Cardiac atrium fibroblast (primary cell): Measurements from ENCODE around the gene NOC2L. TPM values are rescaled to one million over a fixed set of nuclear protein-coding genes. Genes with fewer than 3 reads are reported as not detected.

ENCODE experiments used
- total RNA-seq: library from RNA; depleted of rRNA; stranded (reverse); fragments of >200 nt; gene quantifications from 2 replicates; pipeline ENCODE4 v1.2.3, GENCODE V29; 2015

Gene NOC2L
- 66.1 and 68.4 TPM in 2 replicates for total RNA-seq

DNA sequence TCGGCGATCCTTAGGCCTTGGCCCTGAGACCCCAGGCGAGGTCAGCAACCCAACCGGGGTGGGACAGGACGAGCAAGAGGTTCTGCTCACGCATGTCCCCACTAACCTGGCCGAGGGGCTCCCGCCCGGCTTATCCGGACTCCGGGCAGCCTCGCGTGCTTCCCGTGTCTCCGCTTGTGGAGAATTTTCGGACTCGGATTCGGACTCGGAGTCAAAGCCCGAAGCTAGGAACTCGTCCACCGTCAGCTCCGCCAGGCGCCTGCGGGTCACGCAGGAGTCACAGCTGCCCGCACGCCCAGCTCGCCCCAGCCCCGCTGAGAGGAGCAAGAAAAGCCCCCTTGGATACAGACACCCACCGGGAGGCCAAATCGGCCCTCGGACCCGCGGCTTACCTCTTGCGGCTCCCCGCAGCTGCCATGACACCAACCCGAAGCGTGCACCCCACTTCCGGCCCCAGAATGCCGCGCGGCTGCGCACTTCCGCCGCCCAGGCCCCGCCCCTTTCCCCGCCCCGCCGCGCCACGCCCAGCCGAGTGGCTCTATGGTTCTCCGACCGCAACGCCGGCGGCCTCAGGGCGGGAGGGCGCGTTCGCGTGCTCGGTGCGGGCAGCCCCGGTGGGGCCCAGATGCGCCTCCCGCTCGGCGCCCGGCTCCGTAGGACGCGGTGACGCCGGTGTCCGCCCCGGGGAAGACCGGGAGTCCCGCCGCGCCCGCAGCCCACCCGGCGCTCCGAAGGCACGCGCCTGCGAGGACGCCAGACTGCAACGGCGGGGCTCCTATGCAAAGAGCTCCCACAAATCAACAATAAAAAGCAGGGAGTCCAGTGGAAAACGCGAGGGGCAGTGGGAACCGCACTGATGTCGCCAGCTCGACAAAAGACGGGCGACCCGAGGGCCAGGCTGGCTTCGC lies at the start of gene NOC2L:
Gene NOC2L (minus strand): TSS at position 434 of the 908 bp plus-strand sequence. CDS start 16 bp downstream, at position 418.

DNA sequence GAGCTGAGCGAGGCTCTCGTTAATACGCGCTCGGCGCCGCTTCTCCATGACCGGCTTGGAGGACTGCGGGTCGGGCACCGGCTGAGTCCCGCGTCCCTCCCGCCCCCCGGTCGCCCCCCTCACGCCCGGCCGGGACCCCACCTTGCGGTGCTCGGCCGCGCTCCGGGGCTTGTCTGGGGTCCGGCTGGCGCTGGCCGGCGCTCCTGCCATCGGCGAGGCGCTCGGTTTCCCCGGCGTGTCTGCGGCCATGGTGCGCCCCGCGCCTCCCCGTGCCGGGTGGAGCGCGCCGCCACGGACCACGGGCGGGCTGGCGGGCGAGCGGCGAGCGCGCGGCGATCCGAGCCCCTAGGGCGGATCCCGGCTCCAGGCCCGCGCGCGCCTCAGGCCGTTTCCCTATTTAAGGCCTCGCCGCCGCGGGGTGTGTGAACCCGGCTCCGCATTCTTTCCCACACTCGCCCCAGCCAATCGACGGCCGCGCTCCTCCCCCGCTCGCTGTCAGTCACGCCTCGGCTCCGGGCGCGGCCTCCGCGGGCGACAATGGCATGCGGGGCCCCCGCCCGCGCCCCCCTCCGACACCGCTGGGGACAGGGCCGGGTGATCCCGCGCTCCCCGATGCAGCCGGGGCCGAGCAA lies 40.8 kb upstream of the NOC2L start, which contains the start of gene HES4:
Gene HES4 (minus strand): TSS at position 373 of the 632 bp plus-strand sequence. CDS start 124 bp downstream, at position 249.

DNA sequence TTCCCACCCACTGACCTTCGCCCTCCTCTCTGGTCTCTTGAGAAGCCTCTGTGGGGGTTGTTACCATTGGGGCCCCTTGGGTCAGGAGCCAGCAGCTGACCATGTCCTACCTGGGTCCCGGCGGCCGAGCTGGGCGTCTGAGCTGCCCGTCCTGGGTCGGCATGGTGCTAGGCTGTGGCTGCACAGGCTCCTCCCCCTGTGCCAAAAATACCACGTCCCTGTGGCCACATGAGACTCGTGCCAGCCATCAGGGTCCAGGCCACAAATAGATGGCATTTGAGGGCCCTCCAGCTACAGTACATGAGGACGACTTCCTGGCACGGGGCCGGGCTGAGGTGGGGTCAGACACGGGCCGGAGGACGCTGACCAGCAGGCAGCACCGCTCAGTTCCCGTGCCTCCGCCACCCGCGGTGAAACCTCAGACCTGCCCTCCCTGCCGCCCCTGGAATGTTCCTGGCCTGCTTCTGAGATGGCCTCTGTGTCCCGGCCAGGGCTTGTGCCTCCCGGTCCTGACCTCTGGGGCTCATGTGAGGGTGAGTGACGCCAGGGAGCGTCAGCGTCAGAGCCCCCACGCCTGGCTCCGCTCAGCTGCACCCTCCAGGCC lies 23.0 kb upstream of the NOC2L start, which contains the start of gene PERM1:
Gene PERM1 (minus strand): TSS at position 139 of the 604 bp plus-strand sequence. CDS start 1,064 bp downstream, outside the sequence.

DNA sequence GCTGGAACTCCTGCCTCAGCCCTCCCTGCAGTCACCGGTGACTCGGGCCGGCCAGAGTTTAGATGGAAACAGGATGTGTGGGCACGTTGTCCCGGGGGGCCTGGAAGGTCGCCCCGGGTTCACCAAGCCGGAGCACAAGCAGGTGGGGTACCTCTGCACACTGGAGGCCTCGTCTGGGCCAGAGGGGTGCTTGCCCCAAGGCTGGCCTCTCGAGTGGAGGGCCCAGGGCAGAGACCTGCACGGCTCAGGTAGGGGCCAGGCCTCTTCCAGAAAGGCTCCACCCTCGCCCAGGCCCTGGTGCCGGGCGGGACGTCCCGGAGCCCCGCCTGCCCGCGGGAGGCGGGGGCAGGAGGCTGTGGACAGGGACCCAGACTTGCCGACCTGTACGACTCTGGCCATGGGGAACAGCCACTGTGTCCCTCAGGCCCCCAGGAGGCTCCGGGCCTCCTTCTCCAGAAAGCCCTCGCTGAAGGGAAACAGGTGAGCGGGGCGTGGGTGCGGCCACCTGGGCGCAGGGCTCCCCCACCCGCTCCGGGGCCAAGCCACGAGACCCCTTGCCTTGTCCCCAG lies 7.2 kb upstream of the NOC2L start, which contains the start of gene PLEKHN1:
Gene PLEKHN1 (plus strand): TSS at position 348 of the 569 bp plus-strand sequence. CDS start 50 bp downstream, at position 398.

DNA sequence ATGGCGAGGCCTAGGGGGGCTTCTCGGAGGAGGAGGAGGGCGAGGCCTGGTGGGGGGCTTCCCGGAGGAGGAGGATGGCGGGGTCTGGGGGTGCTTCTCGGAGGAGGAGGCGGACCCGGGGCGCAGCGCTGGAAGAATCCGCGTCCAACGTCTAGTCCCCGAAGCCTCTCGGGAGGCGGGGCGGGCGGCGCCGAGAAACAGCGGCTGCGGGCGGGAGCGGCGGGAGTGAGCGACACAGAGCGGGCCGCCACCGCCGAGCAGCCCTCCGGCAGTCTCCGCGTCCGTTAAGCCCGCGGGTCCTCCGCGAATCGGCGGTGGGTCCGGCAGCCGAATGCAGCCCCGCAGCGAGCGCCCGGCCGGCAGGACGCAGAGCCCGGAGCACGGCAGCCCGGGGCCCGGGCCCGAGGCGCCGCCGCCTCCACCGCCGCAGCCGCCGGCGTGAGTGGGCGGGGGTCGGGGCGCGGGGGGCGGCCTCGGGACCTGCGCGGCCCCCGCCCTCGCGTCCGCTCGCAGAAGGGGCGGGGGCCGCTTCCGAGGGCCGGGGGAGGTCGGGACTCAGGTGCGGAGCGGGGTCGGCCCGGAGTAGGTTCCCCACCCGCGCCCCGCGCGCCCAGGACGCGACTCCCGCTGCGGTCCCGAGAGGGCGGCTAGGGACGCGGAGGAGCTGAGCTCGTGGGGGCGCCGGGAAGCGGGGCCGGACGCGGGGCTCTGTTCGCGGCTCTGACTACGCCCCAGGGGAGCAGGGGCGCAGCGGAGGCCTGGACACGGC lies 1.5 kb upstream of the NOC2L start, which contains the start of gene KLHL17:
Gene KLHL17 (plus strand): TSS at position 222 of the 769 bp plus-strand sequence. CDS start 110 bp downstream, at position 332.

DNA sequence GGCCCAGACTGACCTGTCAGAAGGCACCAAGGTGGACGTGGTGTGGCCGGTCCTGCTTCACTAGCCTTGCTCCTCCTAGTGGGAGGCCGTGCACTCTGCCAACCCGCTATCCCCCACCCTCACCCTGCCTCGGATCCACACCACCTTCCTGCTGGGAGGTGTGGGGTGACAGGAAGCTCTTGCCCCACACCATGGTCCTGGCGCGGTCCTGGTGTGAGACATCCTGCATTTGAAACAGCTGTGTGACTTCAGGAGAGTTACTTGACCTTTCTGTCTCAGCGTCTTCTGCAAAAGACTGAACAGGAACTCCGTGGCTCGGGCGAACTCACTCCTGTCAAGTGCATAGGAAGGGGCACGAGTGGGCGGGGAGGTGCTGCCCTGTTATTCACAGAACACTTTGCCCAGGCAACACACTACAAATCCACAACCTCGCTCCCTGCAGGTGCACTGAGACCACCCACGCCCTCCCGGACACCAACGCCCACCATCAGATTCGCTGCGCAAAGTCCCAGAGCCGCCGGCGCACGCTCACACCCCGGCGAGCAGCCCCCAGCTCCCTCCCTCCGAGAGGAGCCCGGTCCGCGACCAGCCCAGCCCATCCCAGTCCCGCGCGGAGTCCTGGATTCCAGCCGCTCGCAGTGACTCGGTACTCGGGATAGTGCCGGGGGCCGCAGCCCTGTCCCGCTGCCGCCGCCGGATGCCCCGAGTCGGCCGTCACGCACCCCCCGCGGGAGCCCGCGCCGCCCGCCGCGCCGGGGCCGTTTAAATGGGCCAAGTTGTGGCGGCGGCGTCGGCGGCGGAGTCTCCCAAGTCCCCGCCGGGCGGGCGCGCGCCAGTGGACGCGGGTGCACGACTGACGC lies 35.7 kb downstream of the NOC2L start, which contains the start of gene SAMD11:
Gene SAMD11 (plus strand): TSS at position 793 of the 860 bp plus-strand sequence. CDS start 509 bp downstream, outside the sequence.

Other genes with a start within 250 kb of the NOC2L start
- 8.5 and 21.4 TPM in 2 replicates for gene SAMD11, start 35.3 kb downstream of the NOC2L start, total RNA-seq
- gene KLHL17, start 1.3 kb upstream of the NOC2L start, total RNA-seq, result 8.1 and 8.5 TPM in 2 replicates
- 0.49 TPM in 1 of 2 replicates, not detected in the other for gene PLEKHN1, start 7.2 kb upstream of the NOC2L start, total RNA-seq
- gene PERM1, start 22.8 kb upstream of the NOC2L start, total RNA-seq, result not detected in 2 replicates
- gene HES4, start 40.8 kb upstream of the NOC2L start, total RNA-seq, result 30.8 and 30.9 TPM in 2 replicates
- gene ISG15, start 54.2 kb upstream of the NOC2L start, total RNA-seq, result 42.6 and 63.2 TPM in 2 replicates
- 46.4 and 71.8 TPM in 2 replicates for gene AGRN, start 60.9 kb upstream of the NOC2L start, total RNA-seq
- gene RNF223, start 115.0 kb upstream of the NOC2L start, total RNA-seq, result not detected in 2 replicates
- gene C1orf159, start 156.8 kb upstream of the NOC2L start, total RNA-seq, result 8.4 and 16.6 TPM in 2 replicates
- not detected in 2 replicates for gene TTLL10, start 214.6 kb upstream of the NOC2L start, total RNA-seq
- not detected in 2 replicates for gene TNFRSF18, start 247.3 kb upstream of the NOC2L start, total RNA-seq